ENCODE results near the gene INO80D.
A peak's percentile ranks its signal among the peaks of the same experiment; 100 is the strongest.

Gene INO80D

DNA sequence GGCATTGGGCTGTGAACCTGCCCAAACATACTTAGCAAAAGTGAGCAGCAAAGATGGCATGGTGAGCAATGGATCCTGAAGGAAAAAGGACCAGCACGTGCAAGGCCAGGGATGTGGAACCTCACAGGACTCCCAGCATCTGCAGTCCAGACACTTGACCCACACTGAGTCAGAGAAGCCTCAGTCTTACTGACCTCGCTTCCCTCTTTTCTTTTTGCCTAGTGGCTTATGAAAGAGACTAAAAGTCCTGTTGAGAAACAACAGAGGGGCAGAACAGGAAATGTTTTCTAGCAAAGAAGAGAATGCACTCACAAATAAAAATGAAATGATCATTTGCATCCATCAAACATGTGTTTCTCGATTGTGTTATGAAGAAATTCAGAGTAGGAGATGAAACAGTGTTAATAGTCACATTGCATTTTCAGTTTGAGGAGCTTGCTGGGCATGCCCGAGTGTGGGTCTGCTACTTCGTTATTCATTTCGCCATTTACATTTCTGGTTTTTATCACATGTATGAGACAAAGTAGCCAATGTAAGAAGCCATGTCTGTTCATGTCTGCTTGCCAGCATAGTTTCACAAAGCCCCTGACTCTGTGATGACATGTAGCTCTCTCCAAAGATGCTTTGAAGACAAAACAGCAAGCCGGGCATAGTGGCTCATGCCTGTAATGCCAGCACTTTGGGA lies 118.4 kb downstream of the INO80D start:
- DNase-seq (ENCODE audit: low read depth in 2 of 2), result peak in 1 of 2 donors; percentile 43
- no peak overlapping the region for H3K4me3 ChIP-seq (replicated peaks in 1 of 2; ENCODE audit: low read depth in 2 of 2, low read length in 2 of 2)
- TF ChIP-seq, protein P1, sequence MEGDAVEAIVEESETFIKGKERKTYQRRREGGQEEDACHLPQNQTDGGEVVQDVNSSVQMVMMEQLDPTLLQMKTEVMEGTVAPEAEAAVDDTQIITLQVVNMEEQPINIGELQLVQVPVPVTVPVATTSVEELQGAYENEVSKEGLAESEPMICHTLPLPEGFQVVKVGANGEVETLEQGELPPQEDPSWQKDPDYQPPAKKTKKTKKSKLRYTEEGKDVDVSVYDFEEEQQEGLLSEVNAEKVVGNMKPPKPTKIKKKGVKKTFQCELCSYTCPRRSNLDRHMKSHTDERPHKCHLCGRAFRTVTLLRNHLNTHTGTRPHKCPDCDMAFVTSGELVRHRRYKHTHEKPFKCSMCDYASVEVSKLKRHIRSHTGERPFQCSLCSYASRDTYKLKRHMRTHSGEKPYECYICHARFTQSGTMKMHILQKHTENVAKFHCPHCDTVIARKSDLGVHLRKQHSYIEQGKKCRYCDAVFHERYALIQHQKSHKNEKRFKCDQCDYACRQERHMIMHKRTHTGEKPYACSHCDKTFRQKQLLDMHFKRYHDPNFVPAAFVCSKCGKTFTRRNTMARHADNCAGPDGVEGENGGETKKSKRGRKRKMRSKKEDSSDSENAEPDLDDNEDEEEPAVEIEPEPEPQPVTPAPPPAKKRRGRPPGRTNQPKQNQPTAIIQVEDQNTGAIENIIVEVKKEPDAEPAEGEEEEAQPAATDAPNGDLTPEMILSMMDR (IDR thresholded peaks at IDR 0.05; ENCODE audit: low read depth, low read length), result no peak

DNA sequence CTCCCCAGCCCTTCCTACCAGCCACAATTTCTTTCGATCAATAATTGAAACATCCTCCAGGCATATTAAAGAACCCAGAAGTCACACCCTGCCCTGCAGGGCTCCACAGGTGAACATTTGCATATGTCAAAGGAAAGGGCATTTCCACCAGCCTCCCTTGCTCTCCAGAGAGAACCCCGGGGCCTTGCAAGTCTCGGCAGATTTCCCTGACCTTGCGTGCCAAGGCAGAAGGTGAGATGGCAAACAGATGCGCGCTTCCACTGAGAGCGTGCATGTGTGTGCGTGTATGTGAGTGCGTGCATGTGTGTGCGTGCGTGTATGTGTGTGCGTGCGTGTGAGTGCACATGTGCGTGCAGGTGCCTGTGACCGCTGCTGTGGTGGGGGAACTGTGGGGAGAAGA lies 120.3 kb downstream of the INO80D start:
- DNase-seq (ENCODE audit: low read depth in 2 of 2), result no peak
- TF ChIP-seq, protein P1 (IDR thresholded peaks at IDR 0.05; ENCODE audit: low read depth, low read length), result no peak
- H3K4me3 ChIP-seq (replicated peaks in 1 of 2; ENCODE audit: low read depth in 2 of 2, low read length in 2 of 2), result no peak overlapping the region

DNA sequence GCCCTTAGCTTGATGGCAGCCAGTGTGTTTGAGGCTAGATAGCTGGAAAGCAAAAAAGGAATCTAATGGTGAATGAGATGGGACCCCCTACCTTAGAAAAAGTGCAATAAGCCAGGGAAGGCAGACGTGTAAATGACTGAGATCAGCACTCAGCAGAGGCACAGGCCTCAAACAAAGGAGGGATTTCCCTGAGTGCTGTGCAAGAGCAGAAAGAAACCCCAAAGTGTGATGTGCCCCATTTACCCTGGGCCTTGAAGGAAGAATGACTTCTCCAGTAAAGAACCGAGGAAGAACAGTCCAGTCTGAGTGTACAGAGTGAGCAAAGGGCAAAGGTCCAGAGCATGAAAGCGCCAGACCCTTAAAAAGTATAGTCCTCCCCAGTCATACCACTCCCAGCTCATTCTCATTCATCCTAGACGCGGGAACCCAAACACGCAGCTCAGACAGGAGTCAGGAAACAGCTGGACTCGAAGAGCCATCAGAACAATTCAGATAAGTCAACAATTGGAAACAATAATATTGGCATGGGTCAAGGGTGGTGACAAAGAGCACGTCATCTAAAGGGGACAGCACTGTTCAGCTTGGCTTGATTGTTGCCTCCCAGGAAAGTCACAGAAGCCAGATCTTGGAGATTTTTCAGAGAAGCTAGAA lies 121.7 kb downstream of the INO80D start:
- DNase-seq (ENCODE audit: low read depth in 2 of 2), result no peak
- TF ChIP-seq, protein P1 (IDR thresholded peaks at IDR 0.05; ENCODE audit: low read depth, low read length), result no peak
- no peak overlapping the region for H3K4me3 ChIP-seq (replicated peaks in 1 of 2; ENCODE audit: low read depth in 2 of 2, low read length in 2 of 2)

DNA sequence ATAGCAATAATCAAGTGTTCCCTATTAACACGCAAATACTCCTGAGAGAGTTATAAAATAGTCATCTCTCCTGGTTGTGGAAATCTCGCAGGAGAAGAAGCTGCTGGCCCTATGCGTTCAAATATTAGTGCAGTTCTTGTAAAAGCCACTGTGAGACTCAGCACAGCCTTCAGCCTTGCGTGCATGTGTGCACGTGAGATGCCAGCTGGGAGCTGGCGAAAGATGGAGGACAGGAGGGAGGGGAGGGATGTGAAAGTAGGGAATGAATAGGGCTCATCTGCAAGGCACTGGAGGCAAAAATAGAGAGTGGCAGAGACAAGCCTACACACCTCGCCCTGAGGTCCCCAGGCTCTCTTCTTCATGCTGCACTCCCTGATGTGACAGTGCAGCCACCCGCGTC lies 126.5 kb downstream of the INO80D start:
- TF ChIP-seq, protein P1 (IDR thresholded peaks at IDR 0.05; ENCODE audit: low read depth, low read length), result no peak
- H3K4me3 ChIP-seq (replicated peaks in 1 of 2; ENCODE audit: low read depth in 2 of 2, low read length in 2 of 2), result no peak overlapping the region
- no peak for DNase-seq (ENCODE audit: low read depth in 2 of 2)

DNA sequence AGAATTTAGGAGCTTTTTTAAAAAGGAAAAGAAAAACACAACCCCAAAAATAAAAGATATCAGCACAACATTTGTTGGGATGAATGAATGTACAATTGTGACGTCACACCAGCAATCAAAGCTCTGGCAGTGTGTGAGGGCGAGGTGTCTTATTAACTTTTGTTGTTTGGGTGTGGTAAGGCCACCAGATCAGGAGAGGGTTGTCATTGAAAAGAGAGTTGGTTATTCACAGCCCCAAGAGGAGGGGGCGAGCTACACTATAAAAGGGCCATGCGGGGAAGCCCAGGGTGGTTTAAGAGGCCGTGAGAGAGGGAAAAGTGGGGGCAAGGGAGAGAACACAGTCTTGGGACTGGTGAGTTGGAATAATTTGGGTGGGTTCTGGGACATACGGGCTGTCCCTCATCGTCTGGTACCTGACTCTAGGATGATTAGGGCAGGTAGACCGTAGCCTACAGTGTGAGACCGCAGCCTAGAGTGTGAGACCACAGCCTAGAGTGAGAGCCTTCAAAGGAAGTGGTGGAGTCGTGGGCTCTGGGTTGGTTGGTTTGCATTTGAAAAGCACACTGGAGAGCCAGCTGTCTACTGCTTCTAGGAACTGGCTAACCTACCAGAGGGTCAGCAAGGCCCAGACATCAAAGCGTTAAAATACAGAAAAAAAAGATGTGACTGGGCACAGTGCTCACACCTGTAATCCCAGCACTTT lies 128.4 kb downstream of the INO80D start:
- TF ChIP-seq, protein P1 (IDR thresholded peaks at IDR 0.05; ENCODE audit: low read depth, low read length), result no peak

DNA sequence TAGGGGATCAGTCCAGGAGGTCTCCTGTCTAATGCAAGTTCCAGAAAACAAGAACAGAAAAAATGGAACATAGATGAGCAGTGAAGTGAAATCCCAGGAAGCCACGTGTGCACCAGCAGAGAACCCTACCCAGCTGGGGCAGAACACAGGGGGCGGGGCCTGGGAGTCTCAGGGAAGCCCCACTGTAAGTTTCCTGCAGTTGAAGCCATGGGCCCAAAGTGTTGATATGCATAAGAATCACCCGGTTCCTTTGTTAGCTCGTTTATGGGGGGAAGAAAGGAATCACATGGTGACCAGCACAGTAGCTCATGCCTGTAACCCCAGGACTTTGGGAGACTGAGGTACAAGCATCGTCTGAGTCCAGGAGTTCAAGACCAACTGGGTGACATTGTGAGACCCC lies 131.3 kb downstream of the INO80D start:
- H3K4me3 ChIP-seq (replicated peaks in 1 of 2; ENCODE audit: low read depth in 2 of 2, low read length in 2 of 2), result no peak overlapping the region
- no peak for DNase-seq (ENCODE audit: low read depth in 2 of 2)
- TF ChIP-seq, protein P1 (IDR thresholded peaks at IDR 0.05; ENCODE audit: low read depth, low read length), result no peak

More for the DNA sequence above, 128.4 kb downstream of the INO80D start:
- H3K4me3 ChIP-seq (replicated peaks in 1 of 2; ENCODE audit: low read depth in 2 of 2, low read length in 2 of 2), result no peak overlapping the region
- DNase-seq (ENCODE audit: low read depth in 2 of 2), result no peak

All from cardiac fibroblast (primary cell).